ENCODE measurements around the gene ISYNA1.
"Not testable (repeated sequence)": the region's sequence is repeated elsewhere in the genome, so short reads cannot be mapped to it uniquely, and the experiment has no call there.

DNA sequence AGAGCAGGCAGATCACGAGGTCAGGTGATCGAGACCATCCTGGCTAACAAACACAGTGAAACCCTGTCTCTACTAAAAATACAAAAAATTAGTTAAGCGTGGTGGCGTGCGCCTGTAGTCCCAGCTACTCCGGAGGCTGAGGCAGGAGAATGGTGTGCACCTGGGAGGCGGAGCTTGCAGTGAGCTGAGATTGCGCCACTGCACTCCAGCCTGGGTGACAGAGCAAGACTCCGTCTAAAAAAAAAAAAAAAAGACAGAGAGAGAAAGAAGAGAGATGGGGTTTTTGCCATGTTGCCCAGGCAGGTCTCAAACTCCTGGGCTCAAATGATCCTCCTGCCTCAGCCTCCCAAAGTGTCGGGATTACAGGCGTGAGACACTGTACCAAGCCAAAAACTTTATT, 32.2 kb downstream of the ISYNA1 start:
- TF ChIP-seq, protein P1, sequence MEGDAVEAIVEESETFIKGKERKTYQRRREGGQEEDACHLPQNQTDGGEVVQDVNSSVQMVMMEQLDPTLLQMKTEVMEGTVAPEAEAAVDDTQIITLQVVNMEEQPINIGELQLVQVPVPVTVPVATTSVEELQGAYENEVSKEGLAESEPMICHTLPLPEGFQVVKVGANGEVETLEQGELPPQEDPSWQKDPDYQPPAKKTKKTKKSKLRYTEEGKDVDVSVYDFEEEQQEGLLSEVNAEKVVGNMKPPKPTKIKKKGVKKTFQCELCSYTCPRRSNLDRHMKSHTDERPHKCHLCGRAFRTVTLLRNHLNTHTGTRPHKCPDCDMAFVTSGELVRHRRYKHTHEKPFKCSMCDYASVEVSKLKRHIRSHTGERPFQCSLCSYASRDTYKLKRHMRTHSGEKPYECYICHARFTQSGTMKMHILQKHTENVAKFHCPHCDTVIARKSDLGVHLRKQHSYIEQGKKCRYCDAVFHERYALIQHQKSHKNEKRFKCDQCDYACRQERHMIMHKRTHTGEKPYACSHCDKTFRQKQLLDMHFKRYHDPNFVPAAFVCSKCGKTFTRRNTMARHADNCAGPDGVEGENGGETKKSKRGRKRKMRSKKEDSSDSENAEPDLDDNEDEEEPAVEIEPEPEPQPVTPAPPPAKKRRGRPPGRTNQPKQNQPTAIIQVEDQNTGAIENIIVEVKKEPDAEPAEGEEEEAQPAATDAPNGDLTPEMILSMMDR (IDR thresholded peaks at IDR 0.05), result not testable (repeated sequence)
- TF ChIP-seq POLR2AphosphoS5, EP300 (IDR thresholded peaks at IDR 0.05): not testable (repeated sequence)
